Prostate gland (tissue), 2 donors: Measurements from ENCODE around the gene HOXA10.

ENCODE experiments used
- POLR2A ChIP-seq: fragments of 450-650 bp; IDR thresholded peaks from one replicate; pipeline ENCODE4 v1.6.1; 2016; ENCODE audit warnings: antibody characterized with exemption, mild to moderate bottlenecking
- POLR2AphosphoS5 ChIP-seq: sonication (generic); formaldehyde crosslinking; IDR thresholded peaks from one replicate; pipeline ENCODE4 v1.6.1; 2017; ENCODE audit warnings: antibody characterized with exemption
- TF ChIP-seq, protein P1 (sequence below), 4 experiments: fragments of 200-600 bp in 2 of 4; fragments of 450-650 bp in 2 of 4; sonication (generic) in 2 of 4; IDR thresholded peaks; 1 replicate in 3 of 4; 2 replicates in 1 of 4; pipeline ENCODE4 v1.5.1; 2016 to 2019; ENCODE audit warnings: antibody characterized with exemption in 4 of 4, mild to moderate bottlenecking in 2 of 4, moderate library complexity in 2 of 4

DNA sequence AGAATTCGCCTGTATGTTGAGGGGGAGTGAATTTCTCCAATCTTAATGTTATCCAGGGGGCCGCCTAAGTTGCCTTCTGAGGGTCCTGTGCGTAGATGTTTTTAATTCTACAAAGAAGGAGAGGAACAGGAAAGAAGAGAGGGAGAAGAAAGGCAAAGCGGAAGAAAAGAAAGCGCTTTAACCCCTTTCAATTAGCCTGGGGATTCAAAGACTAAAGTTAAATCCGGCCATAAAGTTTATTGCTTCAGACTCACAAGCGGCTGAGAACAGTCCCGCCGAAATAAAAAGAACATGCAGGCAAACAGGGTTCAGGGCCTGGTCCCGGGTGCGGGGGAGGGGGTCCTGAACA lies 35.2 kb downstream of the HOXA10 start:
- TF ChIP-seq, protein P1, sequence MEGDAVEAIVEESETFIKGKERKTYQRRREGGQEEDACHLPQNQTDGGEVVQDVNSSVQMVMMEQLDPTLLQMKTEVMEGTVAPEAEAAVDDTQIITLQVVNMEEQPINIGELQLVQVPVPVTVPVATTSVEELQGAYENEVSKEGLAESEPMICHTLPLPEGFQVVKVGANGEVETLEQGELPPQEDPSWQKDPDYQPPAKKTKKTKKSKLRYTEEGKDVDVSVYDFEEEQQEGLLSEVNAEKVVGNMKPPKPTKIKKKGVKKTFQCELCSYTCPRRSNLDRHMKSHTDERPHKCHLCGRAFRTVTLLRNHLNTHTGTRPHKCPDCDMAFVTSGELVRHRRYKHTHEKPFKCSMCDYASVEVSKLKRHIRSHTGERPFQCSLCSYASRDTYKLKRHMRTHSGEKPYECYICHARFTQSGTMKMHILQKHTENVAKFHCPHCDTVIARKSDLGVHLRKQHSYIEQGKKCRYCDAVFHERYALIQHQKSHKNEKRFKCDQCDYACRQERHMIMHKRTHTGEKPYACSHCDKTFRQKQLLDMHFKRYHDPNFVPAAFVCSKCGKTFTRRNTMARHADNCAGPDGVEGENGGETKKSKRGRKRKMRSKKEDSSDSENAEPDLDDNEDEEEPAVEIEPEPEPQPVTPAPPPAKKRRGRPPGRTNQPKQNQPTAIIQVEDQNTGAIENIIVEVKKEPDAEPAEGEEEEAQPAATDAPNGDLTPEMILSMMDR (IDR thresholded peaks at IDR 0.05) = no peak
- no peak for TF ChIP-seq POLR2A
- no peak for TF ChIP-seq POLR2AphosphoS5
